Right lobe of liver (tissue), 4 donors: ENCODE data around the gene SCNN1G.

Experiments
- POLR2A ChIP-seq: fragments of 450-650 bp; IDR thresholded peaks from one replicate; pipeline ENCODE4 v1.6.1; 2017; ENCODE audit warnings: antibody characterized with exemption, mild to moderate bottlenecking
- TF ChIP-seq, protein P1 (sequence below), 4 donors: fragments of 200-600 bp in 3 of 4; fragments of 450-650 bp in 1 of 4; IDR thresholded peaks; one replicate each; pipeline versions ENCODE4 v1.5.1 to v1.8.0; 2016 to 2022; ENCODE audit warnings: antibody characterized with exemption in 4 of 4, mild to moderate bottlenecking in 2 of 4
- donor health status: DM: no; HTN: no; CAD: no.
- donor health status: DM: no; HTN: no; CAD: no.
- donor health status: DM: no; HTN: yes; CAD: no.

DNA sequence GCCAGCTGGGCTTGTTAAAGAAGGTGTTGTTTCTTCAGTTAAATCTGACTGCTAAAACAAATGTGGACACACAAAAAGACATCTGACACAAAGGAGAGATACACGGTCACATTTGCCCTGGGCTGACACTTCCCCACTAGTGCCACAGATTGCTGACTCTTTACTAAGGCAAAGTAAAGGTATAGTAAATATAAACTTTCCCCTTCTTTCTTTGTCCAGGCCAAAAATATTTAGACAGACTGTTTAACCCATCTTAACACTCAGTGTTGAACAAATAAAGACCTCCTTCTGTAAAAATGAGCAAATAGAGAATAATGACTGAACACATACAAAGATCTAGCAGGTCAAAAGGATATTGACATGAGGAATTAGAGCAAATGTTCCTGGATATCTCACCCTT lies 58.4 kb downstream of the SCNN1G start:
- TF ChIP-seq, protein P1, sequence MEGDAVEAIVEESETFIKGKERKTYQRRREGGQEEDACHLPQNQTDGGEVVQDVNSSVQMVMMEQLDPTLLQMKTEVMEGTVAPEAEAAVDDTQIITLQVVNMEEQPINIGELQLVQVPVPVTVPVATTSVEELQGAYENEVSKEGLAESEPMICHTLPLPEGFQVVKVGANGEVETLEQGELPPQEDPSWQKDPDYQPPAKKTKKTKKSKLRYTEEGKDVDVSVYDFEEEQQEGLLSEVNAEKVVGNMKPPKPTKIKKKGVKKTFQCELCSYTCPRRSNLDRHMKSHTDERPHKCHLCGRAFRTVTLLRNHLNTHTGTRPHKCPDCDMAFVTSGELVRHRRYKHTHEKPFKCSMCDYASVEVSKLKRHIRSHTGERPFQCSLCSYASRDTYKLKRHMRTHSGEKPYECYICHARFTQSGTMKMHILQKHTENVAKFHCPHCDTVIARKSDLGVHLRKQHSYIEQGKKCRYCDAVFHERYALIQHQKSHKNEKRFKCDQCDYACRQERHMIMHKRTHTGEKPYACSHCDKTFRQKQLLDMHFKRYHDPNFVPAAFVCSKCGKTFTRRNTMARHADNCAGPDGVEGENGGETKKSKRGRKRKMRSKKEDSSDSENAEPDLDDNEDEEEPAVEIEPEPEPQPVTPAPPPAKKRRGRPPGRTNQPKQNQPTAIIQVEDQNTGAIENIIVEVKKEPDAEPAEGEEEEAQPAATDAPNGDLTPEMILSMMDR (IDR thresholded peaks at IDR 0.05), result no peak
- TF ChIP-seq POLR2A, result no peak
